IMR-90 (cell line): ENCODE measurements around the gene PITX1. TPM values are rescaled to one million over a fixed set of nuclear protein-coding genes. Genes with fewer than 3 reads are reported as not detected.

ENCODE experiments used
- ATAC-seq: fragments of 200-7000 bp; cut with Tn5 transposase; 2 replicates; pipeline ENCODE4 v1.9.1; 2020; ENCODE audit warnings: low read depth, mild to moderate bottlenecking, moderate library complexity
- BruUV-seq: library from RNA; stranded (reverse); fragments of 400-500 nt; replicated peaks from 2 replicates; lab custom pipeline; 2021; lab: Mats Ljungman, UMichigan
- CTCF ChIA-PET: fragments of 300-600 bp; formaldehyde crosslinking; extraction: SDS; loops from one replicate; lab custom pipeline; 2021; ENCODE audit warnings: antibody characterized with exemption; lab: Yijun Ruan, JAX
- POLR2A ChIA-PET: fragments of 300-600 bp; sonication (Branson Sonifier 250); formaldehyde crosslinking; loops from one replicate; lab custom pipeline; 2022; ENCODE audit warnings: antibody characterized with exemption; ENCODE audit not compliant: unreplicated experiment; lab: Charles Lee
- DNase-seq: peaks from one replicate; pipeline ENCODE4 v3.0.0; 2013
- H2AFZ ChIP-seq: replicated peaks from 2 replicates; pipeline ENCODE3; 2013; ENCODE audit warnings: low read length, mild to moderate bottlenecking; ENCODE audit not compliant: poor library complexity
- H2AK5ac ChIP-seq: 2 replicates; pipeline ENCODE4 v1.6.1; 2013; ENCODE audit warnings: low read depth, low read length, inconsistent platforms
- H2AK9ac ChIP-seq: replicated peaks from 2 replicates; pipeline ENCODE3; 2013; ENCODE audit warnings: mild to moderate bottlenecking, low read depth, low read length, moderate library complexity; ENCODE audit not compliant: poor library complexity
- H2BK120ac ChIP-seq: 2 replicates; pipeline ENCODE4 v1.6.1; 2013; ENCODE audit warnings: low read depth, low read length, inconsistent platforms
- H2BK15ac ChIP-seq: 3 replicates; pipeline ENCODE4 v1.6.1; 2013; ENCODE audit warnings: low read depth, low read length, inconsistent platforms
- H2BK20ac ChIP-seq: 2 replicates; pipeline ENCODE4 v1.6.1; 2013; ENCODE audit warnings: low read depth, mild to moderate bottlenecking, inconsistent platforms, low read length, moderate library complexity
- H2BK5ac ChIP-seq: 2 replicates; pipeline ENCODE4 v1.6.1; 2013; ENCODE audit warnings: mild to moderate bottlenecking, low read depth, low read length, inconsistent platforms; ENCODE audit not compliant: poor library complexity, severe bottlenecking
- H3K14ac ChIP-seq: replicated peaks from 2 replicates; pipeline ENCODE4 v1.6.1; 2013; ENCODE audit warnings: low read depth, low read length, inconsistent platforms
- H3K18ac ChIP-seq: 2 replicates; pipeline ENCODE4 v1.6.1; 2013; ENCODE audit warnings: low read depth, low read length, control low read depth
- H3K23ac ChIP-seq: 2 replicates; pipeline ENCODE4 v1.6.1; 2013; ENCODE audit warnings: low read depth, low read length, inconsistent platforms
- H3K27ac ChIP-seq: 2 replicates; pipeline ENCODE4 v1.5.1; 2013; ENCODE audit warnings: mild to moderate bottlenecking, control low read depth, low read length; ENCODE audit not compliant: insufficient read depth
- H3K27me3 ChIP-seq: 2 replicates; pipeline ENCODE4 v1.6.1; 2013; ENCODE audit warnings: low read length; ENCODE audit not compliant: control insufficient read depth, insufficient read depth
- H3K36me3 ChIP-seq: 2 replicates; pipeline ENCODE4 v1.6.1; 2013; ENCODE audit warnings: low read length, mixed read lengths; ENCODE audit not compliant: control insufficient read depth, insufficient read depth
- H3K4ac ChIP-seq: 2 replicates; pipeline ENCODE4 v1.6.1; 2013; ENCODE audit warnings: low read depth, low read length, inconsistent platforms
- H3K4me1 ChIP-seq: 2 replicates; pipeline ENCODE4 v1.6.1; 2013; ENCODE audit warnings: low read length, mixed read lengths; ENCODE audit not compliant: control insufficient read depth, insufficient read depth
- H3K4me2 ChIP-seq: 2 replicates; pipeline ENCODE4 v1.6.1; 2013; ENCODE audit warnings: low read depth, mild to moderate bottlenecking, control low read depth, low read length, moderate library complexity
- H3K4me3 ChIP-seq: 2 replicates; pipeline ENCODE4 v1.5.1; 2013; ENCODE audit warnings: low read depth, mild to moderate bottlenecking, control low read depth, low read length, moderate library complexity; ENCODE audit not compliant: insufficient read depth
- H3K56ac ChIP-seq: 2 replicates; pipeline ENCODE4 v1.6.1; 2013; ENCODE audit warnings: low read length, inconsistent platforms; ENCODE audit not compliant: insufficient read depth; ENCODE audit errors: extremely low read depth
- H3K79me1 ChIP-seq, 2 experiments: 2 replicates each; pipeline ENCODE4 v1.6.1; 2013; ENCODE audit warnings: low read length in 2 of 2, inconsistent platforms in 1 of 2, low read depth in 1 of 2
- H3K9ac ChIP-seq: 2 replicates; pipeline ENCODE4 v1.6.1; 2013; ENCODE audit warnings: low read depth, low read length, control low read depth
- H3K9me1 ChIP-seq: 2 replicates; pipeline ENCODE4 v1.6.1; 2013; ENCODE audit warnings: low read length, inconsistent platforms; ENCODE audit not compliant: insufficient read depth
- H3K9me3 ChIP-seq: 2 replicates; pipeline ENCODE4 v1.6.1; 2013; ENCODE audit warnings: low read length; ENCODE audit not compliant: control insufficient read depth, insufficient read depth
- H4K20me1 ChIP-seq: 2 replicates; pipeline ENCODE4 v1.6.1; 2013; ENCODE audit warnings: low read length, inconsistent platforms; ENCODE audit not compliant: insufficient read depth
- H4K5ac ChIP-seq: 2 replicates; pipeline ENCODE4 v1.6.1; 2013; ENCODE audit warnings: mild to moderate bottlenecking, low read depth, low read length, control low read depth
- H4K8ac ChIP-seq, 2 experiments: 2 replicates each; pipeline ENCODE4 v1.6.1; 2013; ENCODE audit warnings: low read depth in 2 of 2, low read length in 2 of 2, control low read depth in 1 of 2, inconsistent platforms in 1 of 2
- H4K91ac ChIP-seq: 2 replicates; pipeline ENCODE4 v1.6.1; 2013; ENCODE audit warnings: low read depth, low read length, inconsistent platforms; ENCODE audit not compliant: insufficient read depth
- BHLHE40 ChIP-seq: fragments of 150-350 bp; IDR thresholded peaks from 2 replicates; pipeline ENCODE4 v1.6.1; 2016; ENCODE audit warnings: mild to moderate bottlenecking, low read depth, low read length
- CEBPB ChIP-seq: IDR thresholded peaks from 2 replicates; pipeline ENCODE4 v1.6.1; 2012; ENCODE audit warnings: low read depth, low read length, improper control_type of control experiment
- CTCF ChIP-seq: conservative IDR thresholded peaks from 2 replicates; pipeline ENCODE4 v1.5.1; 2012; ENCODE audit warnings: mild to moderate bottlenecking, low read depth, low read length, improper control_type of control experiment
- FOS ChIP-seq: fragments of 150-350 bp; IDR thresholded peaks from 2 replicates; pipeline ENCODE4 v1.6.1; 2016; ENCODE audit warnings: low read depth, low read length
- MXI1 ChIP-seq: IDR thresholded peaks from 2 replicates; pipeline ENCODE4 v1.6.1; 2012; ENCODE audit warnings: low read depth, mild to moderate bottlenecking, low read length, moderate library complexity, borderline replicate concordance
- NFE2L2 ChIP-seq: fragments of 150-350 bp; IDR thresholded peaks from 2 replicates; pipeline ENCODE4 v1.6.1; 2016; ENCODE audit warnings: low read depth, mild to moderate bottlenecking, low read length
- RAD21 ChIP-seq: IDR thresholded peaks from 2 replicates; pipeline ENCODE4 v1.6.1; 2012; ENCODE audit warnings: low read length, improper control_type of control experiment
- USF2 ChIP-seq: fragments of 150-350 bp; IDR thresholded peaks from 2 replicates; pipeline ENCODE4 v1.6.1; 2017; ENCODE audit warnings: mild to moderate bottlenecking, antibody characterized with exemption, low read length, low read depth
- WGBS, 2 experiments: methylation state at CpG; one replicate each; pipeline versions ENCODE4 v1.1.5 to v1.1.7; 2013; ENCODE audit warnings: missing lambda C conversion rate in 2 of 2; ENCODE audit not compliant: insufficient read length in 1 of 2; ENCODE audit errors: extremely low coverage in 2 of 2; 5-methylcytosine and 5-hydroxymethylcytosine counted together
- dilution Hi-C: fragments of 300-500 bp; cut with HindIII; formaldehyde crosslinking; loops from one replicate; pipeline ENCODE4 v1.14.3; 2018; ENCODE audit warnings: low sequenced_read_pairs; ENCODE audit not compliant: unreplicated experiment
- in situ Hi-C: fragments of 300-500 bp; cut with MboI; formaldehyde crosslinking; loops from 3 replicates; pipeline ENCODE4 v1.14.3; 2019; ENCODE audit warnings: low sequenced_read_pairs, inconsistent platforms, mixed read lengths
- intact Hi-C: fragments of 100-400 bp; cut with micrococcal nuclease; formaldehyde crosslinking; loops from 2 replicates; pipeline ENCODE4 v1.10.0; 2022
- polyA plus RNA-seq, 3 experiments: library from polyadenylated mRNA; depleted of rRNA; stranded (reverse); fragments of >200 nt; gene quantifications; 2 replicates each; pipeline ENCODE4 v1.2.3, GENCODE V29; 2012; ENCODE audit warnings: low replicate concordance in 1 of 3
- total RNA-seq: library from RNA; depleted of rRNA; stranded (reverse); fragments of >200 nt; gene quantifications from 2 replicates; pipeline ENCODE4 v1.2.3, GENCODE V29; 2012

The PITX1 gene
- total and polyA plus RNA-seq, 2 of the 4 experiments (the other 2 are of a cell fraction): 10.4 to 29.8 TPM

- ATAC-seq: no peak
- intact Hi-C loops (no loop called here), dilution Hi-C loops (no loop called here), in situ Hi-C loops (no loop called here)
- Histone ChIP-seq H2AFZ (no peak overlapping the region), H4K5ac (no peak overlapping the region), H4K8ac (no peak overlapping the region), H3K27me3 (peaks cover 6% of the 10 kb centered on the region; the same call in 1 of the 2 replicates), H3K23ac (no peak overlapping the region), H2BK5ac (no peak overlapping the region), H3K9me1 (0 out of 2 replicates have a peak, but pooled peaks cover 3% of the 10 kb centered on the region), H3K36me3 (peaks cover 3% of the 10 kb centered on the region; the same call in 1 of the 2 replicates), H2BK15ac (no peak overlapping the region), H3K4ac (no peak overlapping the region), H3K9ac (no peak overlapping the region), H2AK5ac (no peak overlapping the region), H4K20me1 (no peaks in the 10 kb centered on the region), H2AK9ac (no peak overlapping the region), H2BK120ac (no peak overlapping the region), H3K18ac (no peak overlapping the region), H4K91ac (no peak overlapping the region), H2BK20ac (no peak overlapping the region), H3K27ac (no peak overlapping the region), H3K79me1 (no peaks in the 10 kb centered on the region), H3K9me3 (no peaks in the 10 kb centered on the region), H3K4me2 (no peak overlapping the region), H3K14ac (no peak overlapping the region), H3K4me3 (no peak overlapping the region), H3K56ac (no peak overlapping the region), H3K4me1 (no peaks in the 10 kb centered on the region; the same call in 1 of the 2 replicates)
- DNase-seq: no peak
- POLR2A ChIA-PET: no interaction called here
- CTCF ChIA-PET: interaction anchor here (0.5 kb wide), 1 partner anchor 804 kb away, joined by 3 read pairs; no protein-coding TSS in a partner anchor
- BruUV-seq: no TSS peak
- no peak for TF ChIP-seq MXI1
- TF ChIP-seq CTCF: no peak
- no peak for TF ChIP-seq RAD21
- TF ChIP-seq CEBPB: no peak
- no peak for TF ChIP-seq FOS
- TF ChIP-seq BHLHE40: no peak
- TF ChIP-seq USF2: no peak
- no peak for TF ChIP-seq NFE2L2
- 80% methylated on average over 1 of the region's 9 CpGs; no CpG with 5 or more reads in 1 of the 2 experiments for WGBS, 2 experiments
Measured at GRCh38 chr5:135067587-135067986, 33.6 kb upstream of the PITX1 start.
